Head of caudate nucleus (tissue), 42 donors: Measurements from ENCODE around the gene METRNL.
"Not testable (repeated sequence)": the region's sequence is repeated elsewhere in the genome, so short reads cannot be mapped to it uniquely, and the experiment has no call there.

ENCODE experiments used
- DNase-seq, 42 donors: peaks; one replicate each; pipeline versions ENCODE4 v3.0.0 to v3.0.0-alpha.2; 2020 to 2021; ENCODE audit warnings: mixed read lengths in 7 of 42
- intact Hi-C: fragments of 100-400 bp; cut with DNase I; formaldehyde crosslinking; loops from one replicate; pipeline ENCODE4 v1.15.0; 2022

The METRNL gene

GRCh38 chr17:83140249-83140566, 60.8 kb downstream of the METRNL start:
- peak in 2 of 42 donors; percentile 3 for DNase-seq
- intact Hi-C loops = not testable (repeated sequence)

- intact Hi-C loops = no loop called here
- peak in 1 of 42 donors; percentile 16 for DNase-seq
These were observed 63.2 kb downstream of the METRNL start for GRCh38 chr17:83142619-83143018.

GRCh38 chr17:83143817-83144231, 64.4 kb downstream of the METRNL start:
- intact Hi-C loops = no loop called here
- peak in 3 of 42 donors; percentile 5 to 27 (median 20) for DNase-seq
